Endothelial cell of umbilical vein (primary cell): ENCODE data around the gene MEN1. TPM values are rescaled to one million over a fixed set of nuclear protein-coding genes. Genes with fewer than 3 reads are reported as not detected.

Source experiments
- BruUV-seq: library from RNA; stranded (reverse); fragments of 400-500 nt; replicated peaks from 2 replicates; lab custom pipeline; 2021; lab: Mats Ljungman, UMichigan
- CTCF ChIA-PET: fragments of 300-600, 350-600 bp; sonication (Branson Sonifier 250); formaldehyde crosslinking; loops from one replicate; lab custom pipeline; 2021; ENCODE audit warnings: antibody characterized with exemption, inconsistent platforms; lab: Charles Lee
- POLR2A ChIA-PET: fragments of 300-600, 350-600 bp; sonication (Branson Sonifier 250); formaldehyde crosslinking; loops from one replicate; lab custom pipeline; 2021; ENCODE audit warnings: antibody characterized with exemption, inconsistent platforms; lab: Charles Lee
- DNase-seq: peaks from one replicate; pipeline ENCODE4 v3.0.0-alpha.2; 2011; ENCODE audit warnings: low read depth, low spot score
- FAIRE-seq: peaks from 2 replicates; lab custom pipeline; 2011; peaks lifted over from hg19 to GRCh38; lab: Jason Lieb, UNC
- H2AFZ ChIP-seq: 2 replicates; pipeline ENCODE4 v1.6.0; 2012; ENCODE audit warnings: low read depth, low read length, control low read depth, inconsistent platforms
- H3K27ac ChIP-seq: 2 replicates; pipeline ENCODE4 v1.5.1; 2011; ENCODE audit warnings: low read depth, mild to moderate bottlenecking, control low read depth, low read length, moderate library complexity; ENCODE audit not compliant: insufficient read depth
- H3K27me3 ChIP-seq, 2 experiments: 2 replicates each; pipeline versions ENCODE4 v1.6.0 to v1.6.1; 2011; ENCODE audit warnings: low read length in 2 of 2, mixed read lengths in 1 of 2; ENCODE audit not compliant: control insufficient read depth in 2 of 2, insufficient read depth in 2 of 2
- H3K36me3 ChIP-seq, 2 experiments: 2 replicates in 1 of 2; 3 replicates in 1 of 2; pipeline ENCODE4 v1.5.1; 2011; ENCODE audit warnings: low read length in 2 of 2, mild to moderate bottlenecking in 1 of 2, moderate library complexity in 1 of 2; ENCODE audit not compliant: control insufficient read depth in 2 of 2, insufficient read depth in 2 of 2; ENCODE audit errors: extremely low read depth in 1 of 2
- H3K4me1 ChIP-seq: 3 replicates; pipeline ENCODE4 v1.5.1; 2011; ENCODE audit warnings: mild to moderate bottlenecking, low read length; ENCODE audit not compliant: control insufficient read depth, insufficient read depth; ENCODE audit errors: extremely low read depth
- H3K4me2 ChIP-seq: 2 replicates; pipeline ENCODE4 v1.6.1; 2011; ENCODE audit warnings: low read length, control low read depth, mixed read lengths; ENCODE audit not compliant: insufficient read depth
- H3K4me3 ChIP-seq, 3 experiments: fragments of 200-600 bp in 1 of 3; sonication (generic), shearing (Covaris generic) in 1 of 3; replicated peaks in 1 of 3; 2 replicates each; pipeline ENCODE4 v1.5.1; 2011 to 2016; ENCODE audit warnings: control low read depth in 3 of 3, low read length in 3 of 3, mild to moderate bottlenecking in 2 of 3, inconsistent platforms in 1 of 3, low read depth in 1 of 3, moderate library complexity in 1 of 3; ENCODE audit not compliant: insufficient read depth in 1 of 3
- H3K79me2 ChIP-seq: 2 replicates; pipeline ENCODE4 v1.6.0; 2012; ENCODE audit warnings: low read length, inconsistent platforms; ENCODE audit not compliant: control insufficient read depth, insufficient read depth
- H3K9ac ChIP-seq: replicated peaks from 2 replicates; pipeline ENCODE3; 2011; ENCODE audit warnings: low read length, control low read depth; ENCODE audit not compliant: insufficient read depth; ENCODE audit errors: extremely low read depth
- H3K9me1 ChIP-seq: replicated peaks from 3 replicates; pipeline ENCODE4 v1.6.0; 2011; ENCODE audit warnings: mild to moderate bottlenecking, low read length; ENCODE audit not compliant: control insufficient read depth, insufficient read depth; ENCODE audit errors: extremely low read depth
- H3K9me3 ChIP-seq: replicated peaks from 2 replicates; pipeline ENCODE4 v1.5.1; 2012; ENCODE audit warnings: low read length, inconsistent platforms; ENCODE audit not compliant: control insufficient read depth, insufficient read depth
- H4K20me1 ChIP-seq: replicated peaks from 2 replicates; pipeline ENCODE3; 2011; ENCODE audit warnings: mild to moderate bottlenecking, low read length; ENCODE audit not compliant: control insufficient read depth, insufficient read depth; ENCODE audit errors: extremely low read depth
- CTCF ChIP-seq, 2 donors: IDR thresholded peaks; 1 replicate in 1 of 2; 2 replicates in 1 of 2; pipeline ENCODE4 v1.5.1; 2011; ENCODE audit warnings: low read length in 2 of 2, mild to moderate bottlenecking in 2 of 2, moderate library complexity in 2 of 2, control low read depth in 1 of 2, inconsistent platforms in 1 of 2, low read depth in 1 of 2; ENCODE audit not compliant: insufficient read depth in 1 of 2; ENCODE audit errors: extremely low read depth in 1 of 2
- MAX ChIP-seq: IDR thresholded peaks from 2 replicates; pipeline ENCODE4 v1.6.1; 2011; ENCODE audit not compliant: insufficient read depth, insufficient read length
- POLR2AphosphoS5 ChIP-seq: IDR thresholded peaks from 2 replicates; pipeline ENCODE4 v1.6.1; 2012; ENCODE audit warnings: low read depth, mild to moderate bottlenecking, control low read depth, low read length, moderate library complexity; ENCODE audit not compliant: insufficient read depth
- dilution Hi-C: fragments of 300-500 bp; cut with MboI; formaldehyde crosslinking; loops from one replicate; pipeline ENCODE4 v1.15.0; 2019; ENCODE audit warnings: low sequenced_read_pairs; ENCODE audit not compliant: extremely low pct_ligation_motif_present
- intact Hi-C: fragments of 100-400 bp; cut with micrococcal nuclease; formaldehyde crosslinking; loops from one replicate; pipeline ENCODE4 v1.10.0; 2022
- polyA plus RNA-seq, 4 experiments: library from polyadenylated mRNA; depleted of rRNA in 3 of 4; stranded (reverse) in 3 of 4; unstranded in 1 of 4; fragments of >200 nt; gene quantifications; 2 replicates each; pipeline versions ENCODE4 v1.2.1 to v1.2.3, GENCODE V29; 2011 to 2012; ENCODE audit warnings: missing spikeins in 1 of 4
- total RNA-seq: library from RNA; stranded (reverse); gene quantifications from 2 replicates; pipeline ENCODE4 v1.2.3, GENCODE V29; 2021

Gene MEN1
- total and polyA plus RNA-seq, 2 donors (not counting 3 experiments of a cell fraction or from before 2014, with no cell fraction given): 41.1 to 43.1 TPM

- Histone ChIP-seq H3K9me1 (no peaks in the 10 kb centered on the region), H2AFZ (no peak overlapping the region), H3K4me2 (no peak overlapping the region), H3K4me1 (no peaks in the 10 kb centered on the region), H4K20me1 (no peaks in the 10 kb centered on the region), H3K27me3 (no peaks in the 10 kb centered on the region), H3K27ac (no peak overlapping the region), H3K79me2 (no peaks in the 10 kb centered on the region), H3K36me3 (peaks cover 0 to 14% of the 10 kb centered on the region in 2 experiments), H3K9me3 (no peaks in the 10 kb centered on the region), H3K4me3 (no peak overlapping the region), H3K9ac (no peak overlapping the region)
- TF ChIP-seq POLR2AphosphoS5: peak; percentile 11
- no peak for TF ChIP-seq MAX
- peak; percentile 83 to 89 for TF ChIP-seq CTCF (IDR thresholded peaks at IDR 0.05; ENCODE audit: extremely low read depth in 1 of 2, insufficient read depth in 1 of 2, low read depth in 1 of 2, low read length in 2 of 2)
- intact Hi-C loops (loop anchor here (2.0 kb wide), 2 partner anchors 13 to 57 kb away; partner anchors contain the start of gene CDC42BPG), dilution Hi-C loops (no loop called here)
- peak; percentile 52 for DNase-seq
- no TSS peak for BruUV-seq
- CTCF ChIA-PET: interaction anchor here (0.5 to 3.4 kb wide), 25 partner anchors 9 to 330 kb away, joined by 3 to 32 read pairs (median 4); partner anchors contain the start of genes CDC42BPG, EHD1, MAP4K2 and MEN1
- POLR2A ChIA-PET: no interaction called here
- peak; percentile 56 for FAIRE-seq
These were observed 22.6 kb downstream of the MEN1 start for GRCh38 chr11:64787526-64788320.
